ES-I3 (cell line): ENCODE data around the gene CARM1.
"Not testable (repeated sequence)": the region's sequence is repeated elsewhere in the genome, so short reads cannot be mapped to it uniquely, and the experiment has no call there.

Source experiments
- H3K36me3 ChIP-seq: 2 replicates; pipeline ENCODE4 v1.6.1; 2013; ENCODE audit warnings: mild to moderate bottlenecking, low read length, control low read depth, moderate library complexity; ENCODE audit not compliant: insufficient read depth
- H3K4me1 ChIP-seq: 2 replicates; pipeline ENCODE4 v1.6.1; 2013; ENCODE audit warnings: mild to moderate bottlenecking, control low read depth, low read length; ENCODE audit not compliant: insufficient read depth
- H3K9ac ChIP-seq: 2 replicates; pipeline ENCODE4 v1.6.1; 2013; ENCODE audit warnings: low read depth, mild to moderate bottlenecking, low read length, moderate library complexity
- H3K9me3 ChIP-seq: 2 replicates; pipeline ENCODE4 v1.6.1; 2013; ENCODE audit warnings: mild to moderate bottlenecking, low read length, moderate library complexity; ENCODE audit not compliant: control insufficient read depth, insufficient read depth

Gene CARM1

DNA sequence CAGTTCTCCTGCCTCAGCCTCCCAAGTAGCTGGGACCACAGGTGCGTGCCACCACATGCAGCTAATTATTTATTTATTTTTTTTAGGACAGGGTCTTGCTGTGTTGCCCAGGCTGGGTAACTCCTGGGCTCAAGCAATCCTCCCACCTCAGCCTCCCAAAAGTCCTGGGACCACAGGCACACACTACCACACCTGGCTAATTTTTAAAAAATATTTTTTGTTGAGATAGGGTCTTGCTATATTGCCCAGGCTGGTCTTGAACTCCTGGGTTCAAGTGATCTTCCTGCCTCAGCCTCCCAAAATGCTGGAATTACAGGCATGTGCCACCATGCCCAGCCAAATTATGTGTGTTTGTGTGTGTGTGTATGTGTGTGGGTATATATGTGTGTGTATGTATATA is 14.5 kb upstream of the CARM1 start:
- H3K36me3 ChIP-seq, H3K4me1 ChIP-seq, H3K9me3 ChIP-seq, H3K9ac ChIP-seq: not testable (repeated sequence)

DNA sequence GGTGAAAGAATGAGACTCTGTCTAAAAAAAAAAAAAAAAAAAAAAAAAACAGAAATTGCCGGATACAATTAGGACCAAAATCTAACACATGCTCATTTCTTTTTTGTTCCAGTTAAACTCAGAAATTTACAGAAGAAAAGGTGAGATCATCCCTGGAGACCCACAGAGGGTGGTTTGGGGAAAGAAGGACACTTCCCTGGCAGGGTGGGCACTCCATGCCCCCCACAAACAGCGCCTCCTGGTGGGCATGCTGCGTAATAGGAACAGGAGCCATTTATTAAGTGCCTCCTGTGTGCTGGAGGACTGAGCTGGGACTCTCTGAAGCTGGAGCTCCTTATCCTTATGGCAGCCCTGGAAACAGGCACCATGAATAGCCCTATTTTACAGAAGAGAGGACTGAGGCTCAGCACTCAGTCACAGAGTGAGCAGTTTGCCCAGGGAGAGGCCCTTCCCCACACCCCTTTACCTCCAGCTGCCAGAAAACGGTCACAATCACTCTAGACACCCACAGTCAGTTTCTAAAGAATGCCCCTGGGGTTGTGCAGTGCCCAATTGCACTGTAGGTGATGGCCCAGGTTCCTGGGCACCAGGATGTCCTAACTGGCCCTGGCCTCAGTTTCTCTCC is 13.0 kb upstream of the CARM1 start:
- no peaks in the 10 kb centered on the region for H3K36me3 ChIP-seq
- no peaks in the 10 kb centered on the region for H3K9me3 ChIP-seq
- H3K9ac ChIP-seq = no peak overlapping the region
- H3K4me1 ChIP-seq = no peaks in the 10 kb centered on the region; the same call in 1 of the 2 replicates

- Histone ChIP-seq H3K36me3 (no peaks in the 10 kb centered on the region), H3K4me1 (no peaks in the 10 kb centered on the region; the same call in 1 of the 2 replicates), H3K9ac (no peak overlapping the region), H3K9me3 (no peaks in the 10 kb centered on the region)
These were observed 10.2 kb upstream of the CARM1 start for GRCh38 chr19:10861103-10861651.

DNA sequence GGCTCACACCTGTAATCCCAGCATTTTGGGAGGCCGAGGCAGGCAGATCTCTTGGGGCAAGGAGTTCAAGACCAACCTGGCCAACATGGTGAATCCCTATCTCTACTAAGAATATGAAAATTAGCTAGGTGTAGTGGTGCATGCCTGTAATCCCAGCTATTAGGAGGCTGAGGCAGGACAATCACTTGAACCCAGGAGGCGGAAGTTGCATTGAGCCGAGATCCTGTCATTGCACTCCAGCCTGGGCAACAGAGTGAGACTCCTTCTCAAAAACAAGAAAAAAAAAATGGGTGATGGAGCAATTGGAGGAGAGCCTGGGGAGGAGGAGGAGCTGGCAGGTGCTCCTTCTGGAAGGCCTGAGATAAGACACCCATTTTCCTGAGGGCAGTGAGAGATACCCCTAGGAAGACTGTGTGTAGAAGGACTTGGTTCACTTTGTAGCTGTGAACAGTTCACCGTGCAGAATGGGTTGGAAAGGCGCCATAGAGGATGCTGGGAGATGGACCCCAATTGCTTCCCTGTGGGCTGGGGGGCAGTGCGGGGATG is 8.7 kb upstream of the CARM1 start:
- H3K9me3 ChIP-seq = no peaks in the 10 kb centered on the region
- no peaks in the 10 kb centered on the region for H3K36me3 ChIP-seq
- no peak overlapping the region for H3K9ac ChIP-seq
- no peaks in the 10 kb centered on the region; the same call in 1 of the 2 replicates for H3K4me1 ChIP-seq

GRCh38 chr19:10863107-10863717 is 8.1 kb upstream of the CARM1 start:
- no peak overlapping the region for H3K9ac ChIP-seq

DNA sequence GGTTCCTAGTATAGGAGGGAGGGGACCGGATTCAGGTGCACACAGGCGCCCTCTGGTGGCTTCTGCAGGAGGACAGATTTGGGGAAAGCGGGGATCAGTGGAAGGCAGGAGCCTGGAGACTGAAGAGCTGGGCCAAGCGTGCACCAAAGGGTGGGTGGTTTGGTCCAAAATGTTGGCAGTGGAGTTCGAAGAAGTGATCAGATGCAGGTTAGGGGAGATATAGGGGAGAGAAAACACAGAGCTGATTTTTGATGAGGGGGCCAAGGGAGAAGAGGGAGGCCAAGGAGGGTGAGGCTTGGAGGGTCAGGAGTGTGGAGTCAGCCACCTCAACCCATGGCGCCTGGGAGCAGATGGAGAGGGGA is 6.8 kb upstream of the CARM1 start:
- Histone ChIP-seq H3K36me3 (no peaks in the 10 kb centered on the region), H3K9me3 (no peaks in the 10 kb centered on the region), H3K4me1 (no peaks in the 10 kb centered on the region; the same call in 1 of the 2 replicates), H3K9ac (no peak overlapping the region)

More at GRCh38 chr19:10863107-10863717, 8.1 kb upstream of the CARM1 start:
- Histone ChIP-seq H3K36me3 (no peaks in the 10 kb centered on the region), H3K9me3 (no peaks in the 10 kb centered on the region), H3K4me1 (no peaks in the 10 kb centered on the region; the same call in 1 of the 2 replicates)

DNA sequence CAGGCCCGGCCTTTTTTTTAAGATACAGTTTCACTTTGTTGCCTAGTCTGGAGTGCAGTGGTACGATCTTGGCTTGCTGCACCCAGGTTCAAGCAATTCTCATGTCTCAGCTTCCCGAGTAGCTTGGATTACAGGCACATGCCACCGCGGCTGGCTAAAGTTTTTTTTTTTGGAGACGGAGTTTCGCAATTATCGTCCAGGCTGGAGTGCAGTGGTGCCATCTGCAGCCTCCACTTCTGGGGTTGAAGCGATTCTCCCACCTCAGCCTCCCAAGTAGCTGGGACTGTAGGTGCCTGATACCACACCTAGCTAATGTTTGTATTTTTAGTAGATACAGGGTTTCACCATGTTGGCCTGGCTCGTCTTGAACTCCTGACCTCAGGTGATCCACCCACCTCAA is 4.9 kb upstream of the CARM1 start:
- Histone ChIP-seq H3K9me3 (no peaks in the 10 kb centered on the region), H3K36me3 (no peaks in the 10 kb centered on the region), H3K4me1 (no peaks in the 10 kb centered on the region; the same call in 1 of the 2 replicates), H3K9ac (no peak overlapping the region)

DNA sequence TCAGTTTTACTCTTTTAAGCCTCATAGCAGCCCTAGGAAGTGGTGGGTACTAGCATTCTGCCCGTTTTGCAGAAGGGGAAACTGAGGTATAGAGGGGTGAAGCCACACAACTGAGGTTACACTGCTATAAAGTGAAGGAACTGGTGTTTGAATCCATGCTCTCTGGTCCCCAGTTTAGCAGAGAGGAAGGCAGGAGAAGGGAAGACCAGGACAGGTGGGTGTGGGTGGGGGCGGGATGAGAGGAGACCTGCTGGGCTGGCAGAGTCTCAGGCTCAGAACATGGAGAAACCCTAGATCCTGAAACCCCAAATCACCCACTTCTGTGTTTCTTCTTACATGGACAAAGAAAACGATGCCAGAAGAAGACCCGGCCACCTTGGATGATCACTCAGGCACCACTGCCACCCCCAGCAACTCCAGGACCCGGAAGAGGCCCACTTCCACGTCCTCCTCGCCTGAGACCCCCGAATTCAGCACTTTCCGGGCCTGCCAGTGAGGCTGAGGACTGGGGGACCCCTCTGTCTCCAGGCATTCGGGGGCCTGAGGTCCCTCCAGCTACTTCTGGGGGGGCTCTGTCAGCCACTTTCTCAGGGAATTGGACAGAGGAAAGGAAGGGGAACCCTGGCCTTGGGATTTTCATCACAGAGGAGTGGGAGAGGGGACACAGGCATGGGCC is 2.3 kb upstream of the CARM1 start:
- H3K9ac ChIP-seq = no peak overlapping the region
- 0 out of 2 replicates have a peak, but pooled peaks cover 4% of the 10 kb centered on the region for H3K4me1 ChIP-seq
- H3K36me3 ChIP-seq = no peaks in the 10 kb centered on the region
- no peaks in the 10 kb centered on the region for H3K9me3 ChIP-seq

- H3K9me3 ChIP-seq, H3K36me3 ChIP-seq, H3K4me1 ChIP-seq, H3K9ac ChIP-seq: not testable (repeated sequence)
These were observed 1.5 kb upstream of the CARM1 start for GRCh38 chr19:10869872-10870311.

DNA sequence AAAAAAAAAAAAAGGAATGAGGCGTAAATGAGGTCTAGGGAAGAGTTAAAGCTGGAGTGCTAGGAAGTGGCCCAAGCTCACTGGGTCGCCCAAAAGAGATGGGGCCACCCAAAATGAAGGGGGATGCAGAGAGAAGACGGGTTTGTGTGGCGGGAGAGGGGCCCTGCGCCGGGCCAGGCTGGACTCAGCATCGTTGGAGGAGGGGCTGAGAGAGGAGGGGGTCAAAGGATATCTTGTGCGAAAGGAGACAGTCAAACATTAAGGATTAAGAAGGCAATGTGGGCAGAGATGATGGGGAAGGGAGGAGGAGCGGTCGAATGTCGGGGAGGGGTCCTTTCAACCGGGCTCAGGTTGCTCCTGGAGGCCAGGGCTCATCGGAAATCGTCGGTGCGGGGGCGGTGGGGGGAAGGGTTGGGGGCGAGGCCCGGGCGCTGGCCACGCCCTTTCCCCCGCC is 825 bp upstream of the CARM1 start:
- no peaks in the 10 kb centered on the region for H3K9me3 ChIP-seq
- no peaks in the 10 kb centered on the region for H3K36me3 ChIP-seq
- H3K9ac ChIP-seq = peak overlapping the region; percentile 71
- 0 out of 2 replicates have a peak, but pooled peaks cover 4% of the 10 kb centered on the region for H3K4me1 ChIP-seq

- Histone ChIP-seq H3K4me1 (0 out of 2 replicates have a peak, but pooled peaks cover 4% of the 10 kb centered on the region), H3K36me3 (no peaks in the 10 kb centered on the region), H3K9me3 (no peaks in the 10 kb centered on the region), H3K9ac (peak overlapping the region; percentile 76)
These were observed 575 bp downstream of the CARM1 start for GRCh38 chr19:10871711-10872545.

DNA sequence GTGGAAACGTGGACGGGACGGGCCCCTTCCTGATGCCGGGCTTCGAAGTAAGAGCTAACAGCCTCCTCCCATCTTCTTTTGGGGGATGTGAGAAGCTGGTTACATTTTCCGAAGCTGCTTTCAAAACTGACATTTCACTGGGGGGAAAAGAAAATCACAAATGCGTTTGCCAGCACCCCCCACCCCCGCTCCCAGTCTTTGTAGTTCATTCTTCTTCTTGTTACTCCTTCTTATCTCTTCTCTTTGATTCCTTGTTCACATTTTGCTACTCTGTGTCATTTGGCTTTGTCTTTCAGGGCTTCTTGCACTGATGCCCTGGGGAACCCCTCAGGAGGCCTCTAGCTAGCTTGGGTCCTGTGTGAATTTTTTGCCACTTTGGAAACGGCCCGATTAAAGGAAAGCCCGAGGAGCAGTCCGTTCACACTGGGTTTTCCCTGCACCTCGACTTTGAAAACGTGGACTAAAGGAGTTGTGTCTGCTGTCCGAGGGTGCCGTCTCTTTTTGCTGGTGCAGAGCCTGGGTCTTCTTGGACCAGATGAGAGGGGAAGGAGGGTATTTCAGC is 1.3 kb downstream of the CARM1 start:
- H3K9ac ChIP-seq = peak overlapping the region; percentile 76
- H3K9me3 ChIP-seq = no peaks in the 10 kb centered on the region
- H3K4me1 ChIP-seq = 0 out of 2 replicates have a peak, but pooled peaks cover 4% of the 10 kb centered on the region
- no peaks in the 10 kb centered on the region for H3K36me3 ChIP-seq

DNA sequence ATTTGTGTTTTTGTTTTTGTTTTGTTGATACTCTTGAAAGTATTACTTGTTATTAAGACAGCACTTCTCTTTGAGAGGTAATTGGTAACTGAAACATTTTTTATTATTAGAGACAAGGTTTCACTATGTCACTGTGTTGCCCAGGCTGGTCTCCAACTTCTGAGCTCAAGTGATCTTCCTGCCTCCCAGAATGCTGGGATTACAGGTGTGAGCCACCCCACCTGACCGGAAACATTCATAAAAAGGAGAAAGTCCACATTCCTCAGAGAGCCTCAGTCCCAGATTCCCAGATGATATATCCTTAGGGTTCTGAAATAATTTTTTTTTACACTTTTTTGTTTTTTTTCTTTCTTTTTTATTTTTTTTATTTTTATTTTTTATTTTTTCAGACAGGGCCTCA is 2.7 kb downstream of the CARM1 start:
- Histone ChIP-seq H3K9me3 (no peaks in the 10 kb centered on the region), H3K4me1 (peaks cover 11% of the 10 kb centered on the region; the same call in 1 of the 2 replicates), H3K36me3 (no peaks in the 10 kb centered on the region), H3K9ac (no peak overlapping the region)
